GM12878 (cell line): ENCODE results near the gene LILRB3. TPM values are rescaled to one million over a fixed set of nuclear protein-coding genes. Genes with fewer than 3 reads are reported as not detected.

Source experiments
- CBFB ChIP-seq: IDR thresholded peaks from 2 replicates; pipeline ENCODE4 v1.6.1; 2016; ENCODE audit warnings: antibody characterized with exemption, low read depth
- CBX3 ChIP-seq: fragments of 200-600 bp; sonication (generic); IDR thresholded peaks from 2 replicates; pipeline ENCODE4 v1.6.1; 2016; ENCODE audit warnings: low read depth, borderline replicate concordance
- CREB1 ChIP-seq: IDR thresholded peaks from 2 replicates; pipeline ENCODE4 v1.6.1; 2012; ENCODE audit warnings: low read depth, mild to moderate bottlenecking, inconsistent platforms
- E2F8 ChIP-seq: fragments of 450-650 bp; IDR thresholded peaks from 2 replicates; pipeline ENCODE4 v1.6.1; 2018; ENCODE audit warnings: mild to moderate bottlenecking, low read depth, moderate library complexity; ENCODE audit not compliant: partially characterized antibody
- IKZF2 ChIP-seq, 2 experiments: fragments of 450-650 bp; IDR thresholded peaks; 2 replicates each; pipeline ENCODE4 v1.6.1; 2017; ENCODE audit warnings: mild to moderate bottlenecking in 2 of 2, moderate library complexity in 2 of 2
- JUNB ChIP-seq: IDR thresholded peaks from 2 replicates; pipeline ENCODE4 v1.6.1; 2016; ENCODE audit warnings: antibody characterized with exemption, mild to moderate bottlenecking
- JUND ChIP-seq: IDR thresholded peaks from 2 replicates; pipeline ENCODE4 v1.6.1; 2012; ENCODE audit warnings: low read depth, mild to moderate bottlenecking, low read length, improper control_type of control experiment, moderate library complexity
- KAT2A ChIP-seq: conservative IDR thresholded peaks from 2 replicates; pipeline ENCODE4 v1.6.1; 2011; ENCODE audit warnings: low read depth, low read length; ENCODE audit not compliant: control insufficient read depth
- MEF2B ChIP-seq: fragments of 450-650 bp; IDR thresholded peaks from 2 replicates; pipeline ENCODE4 v1.6.1; 2018; ENCODE audit warnings: mild to moderate bottlenecking, moderate library complexity; ENCODE audit not compliant: partially characterized antibody, poor library complexity, severe bottlenecking
- PML ChIP-seq: IDR thresholded peaks from 2 replicates; pipeline ENCODE4 v1.6.1; 2012; ENCODE audit warnings: low read length, inconsistent platforms
- SUPT20H ChIP-seq: IDR thresholded peaks from 2 replicates; pipeline ENCODE4 v1.6.1; 2011; ENCODE audit warnings: low read depth, mild to moderate bottlenecking, low read length, moderate library complexity, borderline replicate concordance; ENCODE audit not compliant: control insufficient read depth
- TCF12 ChIP-seq: IDR thresholded peaks from 2 replicates; pipeline ENCODE4 v1.6.1; 2011; ENCODE audit warnings: low read depth, mild to moderate bottlenecking, low read length
- ZNF622 ChIP-seq: fragments of 450-650 bp; IDR thresholded peaks from 2 replicates; pipeline ENCODE4 v1.6.1; 2017; ENCODE audit warnings: mild to moderate bottlenecking, inconsistent platforms
- polyA plus RNA-seq, 11 experiments: library from polyadenylated mRNA; depleted of rRNA in 4 of 11; unstranded in 6 of 11; stranded (reverse) in 5 of 11; fragments of >200 nt; fragmentation: Nextera tagmentation in 4 of 11; fragmentation: Illumina TruSeq in 1 of 11; extraction: Ambion mirVana in 4 of 11; extraction: Trizol in 1 of 11; gene quantifications; 1 replicate in 1 of 11; 2 replicates in 10 of 11; pipeline versions ENCODE4 v1.2.1 to v1.2.3, GENCODE V29; 2011 to 2016; ENCODE audit warnings: inconsistent platforms in 2 of 11, missing spikeins in 2 of 11, low read depth in 1 of 11
- total RNA-seq, 4 experiments: library from RNA; depleted of rRNA in 3 of 4; stranded (reverse); fragments of >200 nt in 3 of 4; fragmentation: Illumina TruSeq in 1 of 4; extraction: Trizol in 1 of 4; gene quantifications; 2 replicates each; pipeline versions ENCODE4 v1.2.1 to v1.2.3, GENCODE V29; 2013 to 2021
- TF ChIP-seq, protein P1 (sequence below): fragments of 450-650 bp; formaldehyde crosslinking; IDR thresholded peaks from 2 replicates; pipeline ENCODE4 v1.4.0; 2020; ENCODE audit warnings: mild to moderate bottlenecking, moderate library complexity
- TF ChIP-seq, protein P2 (sequence below): IDR thresholded peaks from 2 replicates; pipeline ENCODE4 v1.6.1; 2012; ENCODE audit warnings: mild to moderate bottlenecking, low read depth, low read length
- TF ChIP-seq, protein P3 (sequence below): fragments of 450-650 bp; IDR thresholded peaks from 2 replicates; pipeline ENCODE4 v1.6.1; 2017; ENCODE audit warnings: antibody characterized with exemption, mild to moderate bottlenecking, moderate library complexity

LILRB3 gene
- total and polyA plus RNA-seq, 10 of the 15 experiments (the other 5 are each of a cell fraction or from before 2014, with no cell fraction given) = 0.04 to 1.1 (median 0.18) TPM; not detected in 1

DNA sequence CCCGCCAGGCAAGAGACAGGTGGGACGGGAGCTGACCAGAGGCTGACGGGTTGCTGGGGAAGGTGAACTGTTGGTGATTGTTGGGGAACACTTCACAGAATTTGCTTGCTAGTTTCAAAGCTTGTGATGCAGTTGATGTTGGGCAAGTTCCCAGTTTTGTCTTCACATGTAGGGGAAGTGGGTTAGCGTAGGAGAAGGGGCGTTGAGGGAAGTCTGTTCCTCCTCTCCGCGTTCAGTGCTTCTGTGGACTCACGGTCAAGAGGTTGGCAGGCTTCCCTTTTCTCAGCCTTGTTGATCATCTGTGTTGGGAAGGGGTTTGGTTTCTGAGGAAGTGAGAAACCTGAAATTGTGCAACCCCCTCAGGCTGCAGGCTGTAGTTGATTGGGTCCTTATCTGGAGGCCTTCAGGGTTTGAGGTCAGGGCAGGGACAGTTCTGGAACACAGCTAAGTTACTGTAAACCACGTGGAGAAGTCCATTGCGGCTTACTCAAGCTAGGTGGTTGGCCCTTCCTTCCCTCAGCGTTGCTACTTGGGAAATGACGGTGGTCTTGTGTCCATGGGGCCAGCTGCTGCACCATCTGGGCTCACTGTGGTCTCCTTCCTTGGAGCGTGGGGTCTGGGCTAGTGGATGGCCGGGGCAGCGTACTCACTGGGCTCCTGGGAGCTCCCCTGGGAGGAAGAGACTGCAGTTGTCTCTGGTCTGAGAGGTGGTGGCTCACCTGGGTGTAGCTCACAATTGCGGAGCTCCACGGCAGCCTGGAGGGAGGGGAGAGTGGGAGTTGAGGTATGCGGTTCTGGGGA is 14.6 kb downstream of the LILRB3 start (continued):
- TF ChIP-seq, protein P1, sequence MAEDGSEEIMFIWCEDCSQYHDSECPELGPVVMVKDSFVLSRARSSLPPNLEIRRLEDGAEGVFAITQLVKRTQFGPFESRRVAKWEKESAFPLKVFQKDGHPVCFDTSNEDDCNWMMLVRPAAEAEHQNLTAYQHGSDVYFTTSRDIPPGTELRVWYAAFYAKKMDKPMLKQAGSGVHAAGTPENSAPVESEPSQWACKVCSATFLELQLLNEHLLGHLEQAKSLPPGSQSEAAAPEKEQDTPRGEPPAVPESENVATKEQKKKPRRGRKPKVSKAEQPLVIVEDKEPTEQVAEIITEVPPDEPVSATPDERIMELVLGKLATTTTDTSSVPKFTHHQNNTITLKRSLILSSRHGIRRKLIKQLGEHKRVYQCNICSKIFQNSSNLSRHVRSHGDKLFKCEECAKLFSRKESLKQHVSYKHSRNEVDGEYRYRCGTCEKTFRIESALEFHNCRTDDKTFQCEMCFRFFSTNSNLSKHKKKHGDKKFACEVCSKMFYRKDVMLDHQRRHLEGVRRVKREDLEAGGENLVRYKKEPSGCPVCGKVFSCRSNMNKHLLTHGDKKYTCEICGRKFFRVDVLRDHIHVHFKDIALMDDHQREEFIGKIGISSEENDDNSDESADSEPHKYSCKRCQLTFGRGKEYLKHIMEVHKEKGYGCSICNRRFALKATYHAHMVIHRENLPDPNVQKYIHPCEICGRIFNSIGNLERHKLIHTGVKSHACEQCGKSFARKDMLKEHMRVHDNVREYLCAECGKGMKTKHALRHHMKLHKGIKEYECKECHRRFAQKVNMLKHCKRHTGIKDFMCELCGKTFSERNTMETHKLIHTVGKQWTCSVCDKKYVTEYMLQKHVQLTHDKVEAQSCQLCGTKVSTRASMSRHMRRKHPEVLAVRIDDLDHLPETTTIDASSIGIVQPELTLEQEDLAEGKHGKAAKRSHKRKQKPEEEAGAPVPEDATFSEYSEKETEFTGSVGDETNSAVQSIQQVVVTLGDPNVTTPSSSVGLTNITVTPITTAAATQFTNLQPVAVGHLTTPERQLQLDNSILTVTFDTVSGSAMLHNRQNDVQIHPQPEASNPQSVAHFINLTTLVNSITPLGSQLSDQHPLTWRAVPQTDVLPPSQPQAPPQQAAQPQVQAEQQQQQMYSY (CRISPR knock-in tag) = no peak
- no peak for TF ChIP-seq SUPT20H
- TF ChIP-seq IKZF2 (IDR thresholded peaks at IDR 0.05) = peak; percentile 97
- no peak for TF ChIP-seq E2F8
- peak; percentile 82; the same call in 1 of the 2 replicates for TF ChIP-seq CBFB
- no peak for TF ChIP-seq KAT2A
- TF ChIP-seq PML = peak; percentile 86
- no peak for TF ChIP-seq CBX3
- TF ChIP-seq CREB1 = peak; percentile 33; the same call in 1 of the 2 replicates
- TF ChIP-seq ZNF622 = no peak
- TF ChIP-seq, protein P2, sequence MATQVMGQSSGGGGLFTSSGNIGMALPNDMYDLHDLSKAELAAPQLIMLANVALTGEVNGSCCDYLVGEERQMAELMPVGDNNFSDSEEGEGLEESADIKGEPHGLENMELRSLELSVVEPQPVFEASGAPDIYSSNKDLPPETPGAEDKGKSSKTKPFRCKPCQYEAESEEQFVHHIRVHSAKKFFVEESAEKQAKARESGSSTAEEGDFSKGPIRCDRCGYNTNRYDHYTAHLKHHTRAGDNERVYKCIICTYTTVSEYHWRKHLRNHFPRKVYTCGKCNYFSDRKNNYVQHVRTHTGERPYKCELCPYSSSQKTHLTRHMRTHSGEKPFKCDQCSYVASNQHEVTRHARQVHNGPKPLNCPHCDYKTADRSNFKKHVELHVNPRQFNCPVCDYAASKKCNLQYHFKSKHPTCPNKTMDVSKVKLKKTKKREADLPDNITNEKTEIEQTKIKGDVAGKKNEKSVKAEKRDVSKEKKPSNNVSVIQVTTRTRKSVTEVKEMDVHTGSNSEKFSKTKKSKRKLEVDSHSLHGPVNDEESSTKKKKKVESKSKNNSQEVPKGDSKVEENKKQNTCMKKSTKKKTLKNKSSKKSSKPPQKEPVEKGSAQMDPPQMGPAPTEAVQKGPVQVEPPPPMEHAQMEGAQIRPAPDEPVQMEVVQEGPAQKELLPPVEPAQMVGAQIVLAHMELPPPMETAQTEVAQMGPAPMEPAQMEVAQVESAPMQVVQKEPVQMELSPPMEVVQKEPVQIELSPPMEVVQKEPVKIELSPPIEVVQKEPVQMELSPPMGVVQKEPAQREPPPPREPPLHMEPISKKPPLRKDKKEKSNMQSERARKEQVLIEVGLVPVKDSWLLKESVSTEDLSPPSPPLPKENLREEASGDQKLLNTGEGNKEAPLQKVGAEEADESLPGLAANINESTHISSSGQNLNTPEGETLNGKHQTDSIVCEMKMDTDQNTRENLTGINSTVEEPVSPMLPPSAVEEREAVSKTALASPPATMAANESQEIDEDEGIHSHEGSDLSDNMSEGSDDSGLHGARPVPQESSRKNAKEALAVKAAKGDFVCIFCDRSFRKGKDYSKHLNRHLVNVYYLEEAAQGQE = peak; percentile 60; the same call in 1 of the 2 replicates
- TF ChIP-seq MEF2B = peak; percentile 53
- no peak for TF ChIP-seq JUNB
- 0 out of 2 replicates have a peak, but pooled peaks have one; percentile 61 for TF ChIP-seq TCF12
- TF ChIP-seq, protein P3, sequence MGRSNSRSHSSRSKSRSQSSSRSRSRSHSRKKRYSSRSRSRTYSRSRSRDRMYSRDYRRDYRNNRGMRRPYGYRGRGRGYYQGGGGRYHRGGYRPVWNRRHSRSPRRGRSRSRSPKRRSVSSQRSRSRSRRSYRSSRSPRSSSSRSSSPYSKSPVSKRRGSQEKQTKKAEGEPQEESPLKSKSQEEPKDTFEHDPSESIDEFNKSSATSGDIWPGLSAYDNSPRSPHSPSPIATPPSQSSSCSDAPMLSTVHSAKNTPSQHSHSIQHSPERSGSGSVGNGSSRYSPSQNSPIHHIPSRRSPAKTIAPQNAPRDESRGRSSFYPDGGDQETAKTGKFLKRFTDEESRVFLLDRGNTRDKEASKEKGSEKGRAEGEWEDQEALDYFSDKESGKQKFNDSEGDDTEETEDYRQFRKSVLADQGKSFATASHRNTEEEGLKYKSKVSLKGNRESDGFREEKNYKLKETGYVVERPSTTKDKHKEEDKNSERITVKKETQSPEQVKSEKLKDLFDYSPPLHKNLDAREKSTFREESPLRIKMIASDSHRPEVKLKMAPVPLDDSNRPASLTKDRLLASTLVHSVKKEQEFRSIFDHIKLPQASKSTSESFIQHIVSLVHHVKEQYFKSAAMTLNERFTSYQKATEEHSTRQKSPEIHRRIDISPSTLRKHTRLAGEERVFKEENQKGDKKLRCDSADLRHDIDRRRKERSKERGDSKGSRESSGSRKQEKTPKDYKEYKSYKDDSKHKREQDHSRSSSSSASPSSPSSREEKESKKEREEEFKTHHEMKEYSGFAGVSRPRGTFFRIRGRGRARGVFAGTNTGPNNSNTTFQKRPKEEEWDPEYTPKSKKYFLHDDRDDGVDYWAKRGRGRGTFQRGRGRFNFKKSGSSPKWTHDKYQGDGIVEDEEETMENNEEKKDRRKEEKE = peak; percentile 4; the same call in 1 of the 2 replicates
- TF ChIP-seq JUND = no peak
